IMR-90 (cell line): ENCODE measurements around the gene SF3A1. TPM values are rescaled to one million over a fixed set of nuclear protein-coding genes. Genes with fewer than 3 reads are reported as not detected.

Experiments
- ATAC-seq: fragments of 200-7000 bp; cut with Tn5 transposase; 2 replicates; pipeline ENCODE4 v1.9.1; 2020; ENCODE audit warnings: low read depth, mild to moderate bottlenecking, moderate library complexity
- BruUV-seq: library from RNA; stranded (reverse); fragments of 400-500 nt; replicated peaks from 2 replicates; lab custom pipeline; 2021; lab: Mats Ljungman, UMichigan
- CTCF ChIA-PET: fragments of 300-600 bp; formaldehyde crosslinking; extraction: SDS; loops from one replicate; lab custom pipeline; 2021; ENCODE audit warnings: antibody characterized with exemption; lab: Yijun Ruan, JAX
- POLR2A ChIA-PET: fragments of 300-600 bp; sonication (Branson Sonifier 250); formaldehyde crosslinking; loops from one replicate; lab custom pipeline; 2022; ENCODE audit warnings: antibody characterized with exemption; ENCODE audit not compliant: unreplicated experiment; lab: Charles Lee
- DNase-seq: peaks from one replicate; pipeline ENCODE4 v3.0.0; 2013
- H2AFZ ChIP-seq: replicated peaks from 2 replicates; pipeline ENCODE3; 2013; ENCODE audit warnings: low read length, mild to moderate bottlenecking; ENCODE audit not compliant: poor library complexity
- H2AK5ac ChIP-seq: 2 replicates; pipeline ENCODE4 v1.6.1; 2013; ENCODE audit warnings: low read depth, low read length, inconsistent platforms
- H2AK9ac ChIP-seq: replicated peaks from 2 replicates; pipeline ENCODE3; 2013; ENCODE audit warnings: mild to moderate bottlenecking, low read depth, low read length, moderate library complexity; ENCODE audit not compliant: poor library complexity
- H2BK120ac ChIP-seq: 2 replicates; pipeline ENCODE4 v1.6.1; 2013; ENCODE audit warnings: low read depth, low read length, inconsistent platforms
- H2BK15ac ChIP-seq: 3 replicates; pipeline ENCODE4 v1.6.1; 2013; ENCODE audit warnings: low read depth, low read length, inconsistent platforms
- H2BK20ac ChIP-seq: 2 replicates; pipeline ENCODE4 v1.6.1; 2013; ENCODE audit warnings: low read depth, mild to moderate bottlenecking, inconsistent platforms, low read length, moderate library complexity
- H2BK5ac ChIP-seq: 2 replicates; pipeline ENCODE4 v1.6.1; 2013; ENCODE audit warnings: mild to moderate bottlenecking, low read depth, low read length, inconsistent platforms; ENCODE audit not compliant: poor library complexity, severe bottlenecking
- H3K14ac ChIP-seq: replicated peaks from 2 replicates; pipeline ENCODE4 v1.6.1; 2013; ENCODE audit warnings: low read depth, low read length, inconsistent platforms
- H3K18ac ChIP-seq: 2 replicates; pipeline ENCODE4 v1.6.1; 2013; ENCODE audit warnings: low read depth, low read length, control low read depth
- H3K23ac ChIP-seq: 2 replicates; pipeline ENCODE4 v1.6.1; 2013; ENCODE audit warnings: low read depth, low read length, inconsistent platforms
- H3K27ac ChIP-seq: 2 replicates; pipeline ENCODE4 v1.5.1; 2013; ENCODE audit warnings: mild to moderate bottlenecking, control low read depth, low read length; ENCODE audit not compliant: insufficient read depth
- H3K27me3 ChIP-seq: 2 replicates; pipeline ENCODE4 v1.6.1; 2013; ENCODE audit warnings: low read length; ENCODE audit not compliant: control insufficient read depth, insufficient read depth
- H3K36me3 ChIP-seq: 2 replicates; pipeline ENCODE4 v1.6.1; 2013; ENCODE audit warnings: low read length, mixed read lengths; ENCODE audit not compliant: control insufficient read depth, insufficient read depth
- H3K4ac ChIP-seq: 2 replicates; pipeline ENCODE4 v1.6.1; 2013; ENCODE audit warnings: low read depth, low read length, inconsistent platforms
- H3K4me1 ChIP-seq: 2 replicates; pipeline ENCODE4 v1.6.1; 2013; ENCODE audit warnings: low read length, mixed read lengths; ENCODE audit not compliant: control insufficient read depth, insufficient read depth
- H3K4me2 ChIP-seq: 2 replicates; pipeline ENCODE4 v1.6.1; 2013; ENCODE audit warnings: low read depth, mild to moderate bottlenecking, control low read depth, low read length, moderate library complexity
- H3K4me3 ChIP-seq: 2 replicates; pipeline ENCODE4 v1.5.1; 2013; ENCODE audit warnings: low read depth, mild to moderate bottlenecking, control low read depth, low read length, moderate library complexity; ENCODE audit not compliant: insufficient read depth
- H3K56ac ChIP-seq: 2 replicates; pipeline ENCODE4 v1.6.1; 2013; ENCODE audit warnings: low read length, inconsistent platforms; ENCODE audit not compliant: insufficient read depth; ENCODE audit errors: extremely low read depth
- H3K79me1 ChIP-seq, 2 experiments: 2 replicates each; pipeline ENCODE4 v1.6.1; 2013; ENCODE audit warnings: low read length in 2 of 2, inconsistent platforms in 1 of 2, low read depth in 1 of 2
- H3K9ac ChIP-seq: 2 replicates; pipeline ENCODE4 v1.6.1; 2013; ENCODE audit warnings: low read depth, low read length, control low read depth
- H3K9me1 ChIP-seq: 2 replicates; pipeline ENCODE4 v1.6.1; 2013; ENCODE audit warnings: low read length, inconsistent platforms; ENCODE audit not compliant: insufficient read depth
- H3K9me3 ChIP-seq: 2 replicates; pipeline ENCODE4 v1.6.1; 2013; ENCODE audit warnings: low read length; ENCODE audit not compliant: control insufficient read depth, insufficient read depth
- H4K20me1 ChIP-seq: 2 replicates; pipeline ENCODE4 v1.6.1; 2013; ENCODE audit warnings: low read length, inconsistent platforms; ENCODE audit not compliant: insufficient read depth
- H4K5ac ChIP-seq: 2 replicates; pipeline ENCODE4 v1.6.1; 2013; ENCODE audit warnings: mild to moderate bottlenecking, low read depth, low read length, control low read depth
- H4K8ac ChIP-seq, 2 experiments: 2 replicates each; pipeline ENCODE4 v1.6.1; 2013; ENCODE audit warnings: low read depth in 2 of 2, low read length in 2 of 2, control low read depth in 1 of 2, inconsistent platforms in 1 of 2
- H4K91ac ChIP-seq: 2 replicates; pipeline ENCODE4 v1.6.1; 2013; ENCODE audit warnings: low read depth, low read length, inconsistent platforms; ENCODE audit not compliant: insufficient read depth
- BHLHE40 ChIP-seq: fragments of 150-350 bp; IDR thresholded peaks from 2 replicates; pipeline ENCODE4 v1.6.1; 2016; ENCODE audit warnings: mild to moderate bottlenecking, low read depth, low read length
- CEBPB ChIP-seq: IDR thresholded peaks from 2 replicates; pipeline ENCODE4 v1.6.1; 2012; ENCODE audit warnings: low read depth, low read length, improper control_type of control experiment
- CHD1 ChIP-seq: IDR thresholded peaks from 2 replicates; pipeline ENCODE4 v1.6.1; 2012; ENCODE audit warnings: low read depth, low read length, improper control_type of control experiment
- ELK1 ChIP-seq: fragments of 150-350 bp; IDR thresholded peaks from 2 replicates; pipeline ENCODE4 v1.6.1; 2016; ENCODE audit warnings: low read depth, mild to moderate bottlenecking, low read length, moderate library complexity, borderline replicate concordance
- FOS ChIP-seq: fragments of 150-350 bp; IDR thresholded peaks from 2 replicates; pipeline ENCODE4 v1.6.1; 2016; ENCODE audit warnings: low read depth, low read length
- MAFK ChIP-seq: IDR thresholded peaks from 2 replicates; pipeline ENCODE4 v1.6.1; 2012; ENCODE audit warnings: low read depth, low read length, improper control_type of control experiment
- MAZ ChIP-seq: IDR thresholded peaks from 2 replicates; pipeline ENCODE4 v1.6.1; 2012; ENCODE audit warnings: low read depth, mild to moderate bottlenecking, low read length, improper control_type of control experiment, moderate library complexity, borderline replicate concordance
- MXI1 ChIP-seq: IDR thresholded peaks from 2 replicates; pipeline ENCODE4 v1.6.1; 2012; ENCODE audit warnings: low read depth, mild to moderate bottlenecking, low read length, moderate library complexity, borderline replicate concordance
- NFE2L2 ChIP-seq: fragments of 150-350 bp; IDR thresholded peaks from 2 replicates; pipeline ENCODE4 v1.6.1; 2016; ENCODE audit warnings: low read depth, mild to moderate bottlenecking, low read length
- POLR2A ChIP-seq: IDR thresholded peaks from 2 replicates; pipeline ENCODE4 v1.6.1; 2012; ENCODE audit warnings: mild to moderate bottlenecking, low read depth, low read length
- RAD21 ChIP-seq: IDR thresholded peaks from 2 replicates; pipeline ENCODE4 v1.6.1; 2012; ENCODE audit warnings: low read length, improper control_type of control experiment
- RCOR1 ChIP-seq: IDR thresholded peaks from 2 replicates; pipeline ENCODE4 v1.6.1; 2012; ENCODE audit warnings: mild to moderate bottlenecking, low read length, improper control_type of control experiment; ENCODE audit not compliant: insufficient replicate concordance
- RFX5 ChIP-seq: IDR thresholded peaks from 2 replicates; pipeline ENCODE4 v1.8.0; 2012; ENCODE audit warnings: low read depth, mild to moderate bottlenecking, low read length, moderate library complexity
- SMC3 ChIP-seq: fragments of 150-350 bp; IDR thresholded peaks from 2 replicates; pipeline ENCODE4 v1.6.1; 2016; ENCODE audit warnings: low read depth, mild to moderate bottlenecking, antibody characterized with exemption, low read length, moderate library complexity
- USF2 ChIP-seq: fragments of 150-350 bp; IDR thresholded peaks from 2 replicates; pipeline ENCODE4 v1.6.1; 2017; ENCODE audit warnings: mild to moderate bottlenecking, antibody characterized with exemption, low read length, low read depth
- WGBS, 2 experiments: methylation state at CpG; one replicate each; pipeline versions ENCODE4 v1.1.5 to v1.1.7; 2013; ENCODE audit warnings: missing lambda C conversion rate in 2 of 2; ENCODE audit not compliant: insufficient read length in 1 of 2; ENCODE audit errors: extremely low coverage in 2 of 2; 5-methylcytosine and 5-hydroxymethylcytosine counted together
- dilution Hi-C: fragments of 300-500 bp; cut with HindIII; formaldehyde crosslinking; loops from one replicate; pipeline ENCODE4 v1.14.3; 2018; ENCODE audit warnings: low sequenced_read_pairs; ENCODE audit not compliant: unreplicated experiment
- in situ Hi-C: fragments of 300-500 bp; cut with MboI; formaldehyde crosslinking; loops from 3 replicates; pipeline ENCODE4 v1.14.3; 2019; ENCODE audit warnings: low sequenced_read_pairs, inconsistent platforms, mixed read lengths
- intact Hi-C: fragments of 100-400 bp; cut with micrococcal nuclease; formaldehyde crosslinking; loops from 2 replicates; pipeline ENCODE4 v1.10.0; 2022
- polyA plus RNA-seq, 3 experiments: library from polyadenylated mRNA; depleted of rRNA; stranded (reverse); fragments of >200 nt; gene quantifications; 2 replicates each; pipeline ENCODE4 v1.2.3, GENCODE V29; 2012; ENCODE audit warnings: low replicate concordance in 1 of 3
- total RNA-seq: library from RNA; depleted of rRNA; stranded (reverse); fragments of >200 nt; gene quantifications from 2 replicates; pipeline ENCODE4 v1.2.3, GENCODE V29; 2012
- TF ChIP-seq, protein P1 (sequence below): conservative IDR thresholded peaks from 2 replicates; pipeline ENCODE4 v1.5.1; 2012; ENCODE audit warnings: mild to moderate bottlenecking, low read depth, low read length, improper control_type of control experiment

SF3A1 gene
- total and polyA plus RNA-seq, 2 of the 4 experiments (the other 2 are of a cell fraction), result 36.9 to 67.2 TPM

- Histone ChIP-seq H2BK15ac (no peak overlapping the region), H2AK5ac (no peak overlapping the region), H3K18ac (no peak overlapping the region), H3K9me3 (no peaks in the 10 kb centered on the region), H3K56ac (no peak overlapping the region), H3K27ac (no peak overlapping the region), H2AK9ac (no peak overlapping the region), H3K36me3 (peaks cover 32% of the 10 kb centered on the region), H2BK20ac (no peak overlapping the region), H3K14ac (no peak overlapping the region), H3K4me1 (peaks cover 5% of the 10 kb centered on the region), H3K4me2 (no peak overlapping the region), H2BK5ac (no peak overlapping the region), H2BK120ac (no peak overlapping the region), H3K4me3 (no peak overlapping the region), H2AFZ (no peak overlapping the region), H4K91ac (no peak overlapping the region), H4K20me1 (peaks cover 5% of the 10 kb centered on the region; the same call in 1 of the 2 replicates), H4K5ac (no peak overlapping the region), H3K27me3 (no peaks in the 10 kb centered on the region), H4K8ac (no peak overlapping the region), H3K4ac (no peak overlapping the region), H3K23ac (no peak overlapping the region), H3K9me1 (0 out of 2 replicates have a peak, but pooled peaks cover 5% of the 10 kb centered on the region), H3K79me1 (peaks cover 23 to 37% of the 10 kb centered on the region in 2 experiments), H3K9ac (no peak overlapping the region)
- TF ChIP-seq CEBPB (no peak), MXI1 (no peak), MAZ (no peak), POLR2A (no peak), USF2 (no peak), FOS (no peak), RAD21 (no peak), NFE2L2 (no peak), SMC3 (no peak), RFX5 (no peak), BHLHE40 (no peak), CHD1 (no peak), MAFK (no peak), ELK1 (no peak), RCOR1 (no peak)
- TF ChIP-seq, protein P1, sequence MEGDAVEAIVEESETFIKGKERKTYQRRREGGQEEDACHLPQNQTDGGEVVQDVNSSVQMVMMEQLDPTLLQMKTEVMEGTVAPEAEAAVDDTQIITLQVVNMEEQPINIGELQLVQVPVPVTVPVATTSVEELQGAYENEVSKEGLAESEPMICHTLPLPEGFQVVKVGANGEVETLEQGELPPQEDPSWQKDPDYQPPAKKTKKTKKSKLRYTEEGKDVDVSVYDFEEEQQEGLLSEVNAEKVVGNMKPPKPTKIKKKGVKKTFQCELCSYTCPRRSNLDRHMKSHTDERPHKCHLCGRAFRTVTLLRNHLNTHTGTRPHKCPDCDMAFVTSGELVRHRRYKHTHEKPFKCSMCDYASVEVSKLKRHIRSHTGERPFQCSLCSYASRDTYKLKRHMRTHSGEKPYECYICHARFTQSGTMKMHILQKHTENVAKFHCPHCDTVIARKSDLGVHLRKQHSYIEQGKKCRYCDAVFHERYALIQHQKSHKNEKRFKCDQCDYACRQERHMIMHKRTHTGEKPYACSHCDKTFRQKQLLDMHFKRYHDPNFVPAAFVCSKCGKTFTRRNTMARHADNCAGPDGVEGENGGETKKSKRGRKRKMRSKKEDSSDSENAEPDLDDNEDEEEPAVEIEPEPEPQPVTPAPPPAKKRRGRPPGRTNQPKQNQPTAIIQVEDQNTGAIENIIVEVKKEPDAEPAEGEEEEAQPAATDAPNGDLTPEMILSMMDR, result no peak
- ChIA-PET POLR2A (interaction anchor here (1.5 kb wide), 1 partner anchor 16 kb away, joined by 4 read pairs; no protein-coding TSS in a partner anchor), CTCF (no interaction called here)
- dilution Hi-C loops (no loop called here), intact Hi-C loops (no loop called here), in situ Hi-C loops (no loop called here)
- ATAC-seq (no peak), DNase-seq (no peak)
- no TSS peak for BruUV-seq
- 78% methylated on average over 6 of the region's 6 CpGs; no CpG with 5 or more reads in 1 of the 2 experiments for WGBS, 2 experiments
Observed at GRCh38 chr22:30406400-30406799, 49.7 kb upstream of the SF3A1 start.
